Right renal cortex interstitium (tissue), 3 donors: Measurements from ENCODE around the gene SYCE3. TPM values are rescaled to one million over a fixed set of nuclear protein-coding genes. Genes with fewer than 3 reads are reported as not detected.

Source experiments
- DNase-seq, 3 donors: peaks; one replicate each; pipeline ENCODE4 v3.0.0-alpha.2; 2013; ENCODE audit warnings: low read depth in 3 of 3, low spot score in 2 of 3
- polyA plus RNA-seq, 3 donors: library from polyadenylated mRNA; unstranded; fragments of 120-200 nt; gene quantifications; one replicate each; pipeline ENCODE4 v1.2.1, GENCODE V29; 2013; ENCODE audit not compliant: insufficient read length in 3 of 3

SYCE3 gene
- polyA plus RNA-seq, 3 donors, result 0.28 to 0.61 TPM; not detected in 1

- DNase-seq, result no peak
Observed at GRCh38 chr22:50504369-50505211, 58.1 kb downstream of the SYCE3 start.

GRCh38 chr22:50503475-50504145 is 59.1 kb downstream of the SYCE3 start:
- no peak for DNase-seq

DNA sequence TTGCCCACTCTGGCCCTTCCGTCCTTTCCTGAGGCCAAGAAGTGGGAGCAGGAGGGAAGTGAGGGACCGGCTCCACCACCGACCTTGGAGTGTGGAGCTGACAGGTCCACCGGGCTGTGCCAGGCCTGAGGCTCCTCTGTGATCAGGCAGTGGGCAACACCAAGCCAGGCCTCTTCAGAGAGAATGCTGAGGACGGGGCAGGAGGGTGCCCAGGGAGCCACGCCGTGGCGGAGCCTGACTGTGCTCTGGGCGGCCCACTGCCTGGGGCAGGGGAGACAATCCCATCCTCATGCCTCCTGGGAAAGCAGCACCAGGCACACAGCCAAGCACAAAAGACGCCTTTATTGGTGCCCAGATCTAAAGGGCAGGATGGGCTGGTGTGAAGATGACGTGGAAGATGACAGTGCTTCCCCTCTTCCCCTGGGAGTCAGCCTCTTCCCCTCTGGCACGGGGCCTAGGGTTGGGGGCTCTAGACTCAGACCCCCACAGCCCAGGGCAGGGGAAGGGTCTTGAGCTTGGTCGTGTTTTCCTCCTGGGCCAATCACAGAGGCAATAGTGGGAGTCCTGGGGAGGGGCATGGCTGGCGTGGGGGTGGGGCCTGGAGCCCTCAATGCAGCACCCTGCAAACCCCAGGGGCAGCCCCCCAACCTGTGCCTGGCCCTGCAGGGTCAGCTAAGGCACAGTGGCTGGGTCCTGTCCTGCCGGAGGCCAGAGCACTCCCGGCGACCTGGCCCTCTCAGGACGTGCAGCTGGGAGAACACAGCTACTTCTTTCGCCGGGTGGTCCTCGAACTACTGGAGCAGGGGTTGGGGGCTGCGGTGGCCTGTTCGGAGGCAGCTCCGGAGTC is 59.9 kb downstream of the SYCE3 start:
- DNase-seq, result no peak

DNA sequence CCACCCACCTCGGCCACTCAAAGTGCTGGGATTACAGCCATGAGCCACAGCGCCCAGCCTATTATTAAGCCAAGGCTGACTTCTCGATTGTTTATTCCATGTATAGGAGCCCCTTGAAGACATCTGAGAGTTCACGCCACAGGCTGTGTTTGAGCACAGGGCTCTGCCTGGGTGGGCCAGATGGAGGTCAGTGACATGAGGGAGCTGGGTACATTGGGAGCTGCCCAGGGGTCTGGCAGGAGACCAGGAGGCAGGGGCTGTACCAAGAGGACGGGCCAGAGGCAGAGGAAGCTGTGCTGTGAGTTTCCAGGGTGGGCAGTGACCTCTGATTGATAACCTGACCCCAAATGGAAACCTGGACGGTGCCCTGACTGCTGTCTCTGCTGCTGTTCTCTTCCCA is 60.6 kb downstream of the SYCE3 start:
- no peak for DNase-seq

Other genes starting within 250 kb of the SYCE3 start
- gene DENND6B, start 235.9 kb downstream of the SYCE3 start, polyA plus RNA-seq, result 10 to 100 TPM in 2 of 3 donors, 1 to 10 TPM in 1; 9.0 to 12.0 (median 11.2) TPM
- gene PPP6R2, start 219.6 kb downstream of the SYCE3 start, polyA plus RNA-seq, result 10 to 100 TPM; 29.8 to 31.5 (median 31.5) TPM
- 10 to 100 TPM; 24.7 to 28.0 (median 26.6) TPM for gene SBF1, start 87.9 kb downstream of the SYCE3 start, polyA plus RNA-seq
- gene ADM2, start 81.4 kb downstream of the SYCE3 start, polyA plus RNA-seq, result 1 to 10 TPM; 3.2 to 5.9 (median 4.1) TPM
- 10 to 100 TPM in 2 of 3 donors, 1 to 10 TPM in 1; 3.2 to 19.0 (median 13.4) TPM for gene MIOX, start 76.1 kb downstream of the SYCE3 start, polyA plus RNA-seq
- 10 to 100 TPM; 28.1 to 35.2 (median 32.0) TPM for gene LMF2, start 55.2 kb downstream of the SYCE3 start, polyA plus RNA-seq
- gene NCAPH2, start 54.7 kb downstream of the SYCE3 start, polyA plus RNA-seq, result 10 to 100 TPM; 35.6 to 41.1 (median 39.4) TPM
- 1 to 10 TPM in 2 of 3 donors, not detected in 1; 1.0 to 1.7 TPM for gene SCO2, start 37.3 kb downstream of the SYCE3 start, polyA plus RNA-seq
- gene TYMP, start 32.9 kb downstream of the SYCE3 start, polyA plus RNA-seq, result 1 to 10 TPM; 1.0 to 1.2 (median 1.1) TPM
- under 1 TPM; 0.04 to 0.86 (median 0.36) TPM for gene KLHDC7B, start 17.0 kb downstream of the SYCE3 start, polyA plus RNA-seq
- gene CPT1B, start 15.5 kb upstream of the SYCE3 start, polyA plus RNA-seq, result 1 to 10 TPM; 9.0 to 9.7 (median 9.1) TPM
- gene CHKB, start 19.9 kb upstream of the SYCE3 start, polyA plus RNA-seq, result 10 to 100 TPM; 62.8 to 82.6 (median 82.5) TPM
- under 1 TPM; 0.41 to 0.57 (median 0.56) TPM for gene MAPK8IP2, start 37.9 kb upstream of the SYCE3 start, polyA plus RNA-seq
- gene ARSA, start 65.2 kb upstream of the SYCE3 start, polyA plus RNA-seq, result 10 to 100 TPM; 10.3 to 14.0 (median 11.0) TPM
- 10 to 100 TPM in 2 of 3 donors, 1 to 10 TPM in 1; 9.1 to 13.2 (median 12.5) TPM for gene SHANK3, start 109.9 kb upstream of the SYCE3 start, polyA plus RNA-seq
- under 1 TPM; 0.25 to 0.45 (median 0.28) TPM for gene ACR, start 175.3 kb upstream of the SYCE3 start, polyA plus RNA-seq
- gene RABL2B, start 220.7 kb upstream of the SYCE3 start, polyA plus RNA-seq, result 10 to 100 TPM; 40.4 to 59.5 (median 46.4) TPM